ENCODE data around the gene SHANK3.

Gene SHANK3

GRCh38 chr22:50678218-50678650 lies 5.6 kb downstream of the SHANK3 start:
- DNase-seq (ENCODE audit: low spot score): no peak

GRCh38 chr22:50678651-50679521 lies 6.3 kb downstream of the SHANK3 start:
- no peak for DNase-seq (ENCODE audit: low spot score)

- no peak for DNase-seq (ENCODE audit: low spot score)
Measured at GRCh38 chr22:50683086-50683993, 10.7 kb downstream of the SHANK3 start.

GRCh38 chr22:50683994-50684371 lies 11.4 kb downstream of the SHANK3 start:
- DNase-seq (ENCODE audit: low spot score): no peak

GRCh38 chr22:50684501-50684900 lies 11.9 kb downstream of the SHANK3 start:
- DNase-seq (ENCODE audit: low spot score): no peak

- no peak for DNase-seq (ENCODE audit: low spot score)
Measured at GRCh38 chr22:50684986-50685385, 12.4 kb downstream of the SHANK3 start.

GRCh38 chr22:50686794-50687193 lies 14.2 kb downstream of the SHANK3 start:
- DNase-seq (ENCODE audit: low spot score): no peak

GRCh38 chr22:50687829-50688228 lies 15.2 kb downstream of the SHANK3 start:
- DNase-seq (ENCODE audit: low spot score): no peak

- DNase-seq (ENCODE audit: low spot score): no peak
Measured at GRCh38 chr22:50688448-50688847, 15.8 kb downstream of the SHANK3 start.

GRCh38 chr22:50691521-50691920 lies 18.9 kb downstream of the SHANK3 start:
- DNase-seq (ENCODE audit: low spot score): peak; percentile 22

- DNase-seq (ENCODE audit: low spot score): no peak
Measured at GRCh38 chr22:50693462-50693861, 20.8 kb downstream of the SHANK3 start.

GRCh38 chr22:50694099-50694605 lies 21.5 kb downstream of the SHANK3 start:
- DNase-seq (ENCODE audit: low spot score): no peak

GRCh38 chr22:50694766-50695420 lies 22.3 kb downstream of the SHANK3 start:
- DNase-seq (ENCODE audit: low spot score): peak; percentile 42

- DNase-seq (ENCODE audit: low spot score): no peak
Measured at GRCh38 chr22:50695421-50696250, 23.0 kb downstream of the SHANK3 start.

GRCh38 chr22:50696251-50696798 lies 23.7 kb downstream of the SHANK3 start:
- DNase-seq (ENCODE audit: low spot score): peak; percentile 43

GRCh38 chr22:50696799-50697561 lies 24.4 kb downstream of the SHANK3 start:
- peak; percentile 74 for DNase-seq (ENCODE audit: low spot score)

- no peak for DNase-seq (ENCODE audit: low spot score)
Measured at GRCh38 chr22:50697667-50698506, 25.3 kb downstream of the SHANK3 start.

- DNase-seq (ENCODE audit: low spot score): no peak
Measured at GRCh38 chr22:50698546-50698945, 25.9 kb downstream of the SHANK3 start.
